ENCODE measurements around the gene S100P.
"Not testable (repeated sequence)": the region's sequence is repeated elsewhere in the genome, so short reads cannot be mapped to it uniquely, and the experiment has no call there.

The S100P gene

DNA sequence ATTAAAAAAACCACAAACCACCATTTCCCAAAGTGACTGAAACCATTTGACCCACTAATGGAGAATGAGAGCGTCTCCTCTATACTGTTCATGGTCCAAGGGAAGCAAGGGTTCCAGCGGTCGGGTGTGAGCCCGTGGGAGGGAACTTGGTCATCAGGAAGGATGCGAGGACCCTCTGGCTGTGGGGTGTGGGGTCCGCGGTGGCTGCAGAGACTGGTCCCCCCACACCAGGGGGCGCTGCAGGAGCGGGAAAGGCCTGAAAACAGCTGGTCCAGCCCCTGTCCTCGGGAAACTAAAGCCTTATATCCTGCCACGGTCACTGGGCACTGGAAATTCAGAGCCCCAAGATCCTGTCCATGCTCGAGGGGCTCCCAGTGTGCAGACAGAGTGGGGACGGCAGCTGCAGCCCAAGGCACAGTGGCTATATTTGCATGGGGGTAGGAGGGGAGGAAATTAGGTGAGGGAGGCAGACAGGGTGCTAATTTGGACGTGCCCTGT is 26.6 kb downstream of the S100P start:
- DNase-seq (ENCODE audit: low read depth in 2 of 2, low spot score in 1 of 2): peak; percentile 69 to 76

DNA sequence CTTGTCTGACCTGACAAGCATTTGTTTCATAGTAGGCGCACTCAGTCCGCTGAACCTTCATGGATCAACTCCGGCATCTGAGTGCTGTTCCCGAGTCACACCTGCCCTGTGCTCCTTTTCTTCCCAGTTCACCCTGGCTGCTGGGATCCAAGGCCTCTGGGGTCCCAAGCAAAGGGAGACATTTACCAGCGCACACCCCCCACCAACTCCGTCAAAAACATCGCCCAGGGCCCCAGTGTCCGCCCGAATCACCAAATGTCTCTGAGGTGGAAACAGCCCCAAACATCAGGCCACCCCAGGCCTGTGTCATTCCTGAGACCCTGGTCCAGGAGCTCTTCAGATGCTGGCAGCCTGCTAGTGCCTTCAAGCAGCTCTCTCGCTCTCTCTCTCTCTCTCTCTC is 27.4 kb downstream of the S100P start:
- DNase-seq (ENCODE audit: low read depth in 2 of 2, low spot score in 1 of 2): no peak

DNA sequence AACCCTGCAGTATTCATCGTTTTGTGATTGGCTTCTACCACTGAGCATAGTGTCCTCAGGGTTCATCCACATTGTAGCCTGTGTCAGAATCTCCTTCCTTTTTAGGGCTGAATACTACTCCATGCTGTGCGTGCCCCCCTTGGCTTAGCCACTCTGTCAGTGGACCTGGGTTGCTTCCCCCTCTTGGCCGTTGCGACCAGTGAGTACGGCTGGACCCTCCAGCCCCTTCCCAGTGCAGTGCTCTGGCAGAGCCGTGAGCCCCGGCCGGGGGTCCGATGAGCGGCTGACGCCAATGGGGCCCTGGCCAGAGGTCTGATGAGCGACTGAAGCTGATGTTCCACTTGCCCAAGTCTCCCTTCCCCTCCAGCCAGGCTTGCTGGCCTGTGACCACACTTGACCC is 29.2 kb downstream of the S100P start:
- no peak for DNase-seq (ENCODE audit: low read depth in 2 of 2, low spot score in 1 of 2)

DNA sequence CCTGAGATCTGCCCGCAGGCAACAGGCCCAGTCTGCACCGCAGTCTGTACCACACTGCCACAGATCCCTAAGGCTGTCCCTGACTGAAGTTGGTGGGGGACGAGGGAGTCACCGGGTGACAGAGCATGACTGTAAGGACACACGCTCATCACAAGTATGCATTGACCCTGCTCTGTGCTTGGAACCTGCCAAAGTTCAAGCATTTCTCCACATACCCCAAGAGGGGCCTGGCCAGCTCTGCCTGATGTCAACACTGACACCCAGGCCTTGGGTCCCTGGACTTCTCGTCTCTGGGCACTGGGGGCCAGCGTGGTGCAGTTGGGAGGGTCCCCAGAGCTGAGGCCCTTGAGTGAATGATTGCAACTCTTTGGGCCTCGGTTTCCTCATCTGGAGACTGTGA is 30.2 kb downstream of the S100P start:
- no peak for DNase-seq (ENCODE audit: low read depth in 2 of 2, low spot score in 1 of 2)

DNA sequence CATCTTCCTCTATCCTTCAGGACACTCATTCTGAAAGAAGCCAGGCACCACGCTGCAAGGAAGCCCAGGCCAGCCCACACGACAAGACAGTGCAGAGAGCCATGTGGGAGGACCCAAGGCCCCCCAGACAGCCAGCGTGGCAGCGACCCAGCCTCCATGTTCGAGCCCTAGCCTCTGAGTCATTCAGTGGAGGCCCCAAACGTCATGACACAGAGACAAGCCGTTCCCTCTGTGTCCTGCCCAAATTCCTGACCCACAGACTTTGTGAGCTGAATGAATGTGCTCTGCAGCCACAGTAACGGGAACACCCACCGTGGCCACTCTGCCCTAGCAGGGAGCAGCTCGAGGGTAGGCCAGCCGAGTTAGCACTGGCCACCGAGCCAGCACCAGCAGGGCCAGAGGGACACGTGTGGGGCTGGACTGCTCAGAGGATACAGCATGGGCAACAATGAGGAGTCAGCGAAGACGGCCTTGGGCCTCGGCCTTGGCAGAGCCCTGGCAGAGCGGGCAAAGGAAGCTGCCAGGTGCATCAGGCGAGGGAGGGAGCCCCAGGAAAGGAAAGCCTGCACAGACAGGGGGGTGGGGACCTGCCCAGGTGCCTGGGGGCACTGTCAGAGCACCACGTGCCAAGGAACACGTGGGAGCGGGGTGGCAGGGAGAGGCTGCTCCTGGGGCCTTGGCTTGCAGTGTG is 30.9 kb downstream of the S100P start:
- no peak for DNase-seq (ENCODE audit: low read depth in 2 of 2, low spot score in 1 of 2)

DNA sequence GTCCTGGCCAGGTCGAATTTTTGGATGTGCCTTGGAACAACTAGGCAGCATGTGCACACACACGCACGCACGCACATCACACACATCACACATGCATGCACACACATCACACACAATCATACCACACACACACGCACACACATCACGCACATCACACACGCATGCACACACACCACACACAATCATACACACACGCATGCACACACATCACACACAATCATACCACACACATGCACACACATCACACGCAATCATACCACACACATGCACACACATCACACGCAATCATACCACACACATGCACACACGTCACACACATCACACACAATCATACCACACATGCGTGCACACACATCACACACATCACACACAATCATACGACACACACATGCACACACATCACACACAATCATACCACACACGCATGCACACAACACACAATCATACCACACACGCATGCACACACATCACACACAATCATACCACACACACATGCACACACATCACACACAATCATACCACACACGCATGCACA is 31.8 kb downstream of the S100P start:
- not testable (repeated sequence) for DNase-seq (ENCODE audit: low read depth in 2 of 2, low spot score in 1 of 2)

DNA sequence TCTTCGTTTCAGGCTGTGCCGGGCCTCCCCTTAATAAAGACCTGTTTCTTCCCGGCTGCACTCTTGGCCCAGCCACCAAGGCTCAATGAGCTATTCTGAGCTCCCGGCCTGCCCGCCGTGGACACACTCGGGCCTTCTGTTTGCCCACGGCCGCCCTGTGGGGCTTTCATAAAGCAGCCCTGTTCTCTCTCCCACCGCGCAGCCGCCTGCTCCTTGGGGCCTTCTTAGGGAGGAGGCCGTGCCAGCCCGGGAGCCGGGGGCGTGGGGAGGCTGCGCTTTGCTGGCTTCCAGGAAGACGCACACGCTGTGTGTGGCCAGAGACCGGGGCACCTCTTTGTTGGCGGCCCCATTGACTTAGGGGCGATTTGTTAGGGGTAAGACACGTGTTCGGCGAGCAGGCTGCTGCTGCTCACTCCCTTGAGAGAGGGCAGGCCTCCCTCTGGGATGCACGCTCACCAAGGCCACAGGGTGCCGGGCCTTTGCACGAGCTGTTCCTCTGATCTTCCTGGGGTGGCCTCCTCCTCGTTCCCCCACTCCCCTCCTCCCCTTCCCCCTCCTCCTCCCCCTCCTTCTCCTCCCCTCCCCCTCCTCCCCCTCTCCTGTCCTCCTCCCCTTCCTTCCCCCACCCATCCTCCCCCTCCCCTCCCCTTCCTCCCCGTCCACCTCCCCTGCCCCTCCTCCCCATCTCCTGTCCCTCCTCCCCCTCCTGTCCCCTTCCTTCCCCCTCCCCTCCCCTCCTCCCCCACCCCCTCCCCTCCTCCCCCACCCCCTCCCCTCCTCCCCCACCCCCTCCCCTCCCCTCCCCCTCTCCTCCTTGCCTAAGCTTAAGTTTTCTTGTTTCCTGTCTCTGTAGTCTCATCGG is 33.6 kb downstream of the S100P start:
- no peak for DNase-seq (ENCODE audit: low read depth in 2 of 2, low spot score in 1 of 2)

DNA sequence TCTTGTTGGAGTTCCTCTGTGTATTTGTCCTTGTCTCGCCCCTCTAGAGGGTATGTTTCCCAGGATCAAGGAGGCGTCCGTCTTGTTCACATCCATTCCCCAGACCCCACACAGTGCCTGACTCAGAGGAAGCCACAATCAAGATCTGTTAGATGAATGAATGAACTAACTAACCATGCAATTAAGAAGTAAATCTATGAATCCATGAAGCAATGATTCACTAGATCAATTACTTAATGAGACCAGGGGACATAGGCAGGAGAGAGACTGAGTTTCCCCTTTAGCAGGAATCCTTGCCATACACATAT is 34.2 kb downstream of the S100P start:
- DNase-seq (ENCODE audit: low read depth in 2 of 2, low spot score in 1 of 2): no peak

DNA sequence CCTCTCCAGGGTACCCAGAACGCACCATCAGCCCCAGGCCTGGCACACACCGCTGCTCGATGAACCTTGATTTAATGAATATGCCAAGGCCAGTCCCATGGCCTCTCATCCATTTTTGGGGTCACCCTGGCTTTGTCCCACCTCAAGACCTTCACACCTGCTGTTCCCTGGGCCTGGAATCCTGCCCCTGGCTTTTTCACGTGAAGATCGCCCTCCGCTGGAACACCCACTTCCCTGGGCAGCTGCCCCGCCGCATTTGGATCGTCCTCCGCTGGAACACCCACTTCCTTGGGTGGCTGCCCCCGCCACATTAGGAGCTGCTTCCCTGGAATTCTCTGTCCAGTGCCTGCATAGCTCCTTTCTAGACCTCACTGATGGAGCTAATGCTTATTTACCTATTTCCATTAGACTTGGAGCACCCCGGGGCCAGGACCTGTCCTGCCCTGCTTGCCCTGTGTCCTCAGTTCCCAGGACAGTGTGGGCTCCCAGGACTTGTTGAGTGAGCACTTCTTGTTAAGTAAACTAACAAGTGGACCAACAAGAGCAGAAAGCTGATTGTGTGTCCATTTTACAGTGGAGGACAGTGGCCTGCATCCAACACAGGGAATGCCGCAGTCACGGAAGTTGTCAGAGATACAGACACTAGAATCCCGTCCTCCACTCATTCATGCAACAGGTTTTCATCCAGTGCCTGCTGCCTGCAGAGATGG is 34.8 kb downstream of the S100P start:
- DNase-seq (ENCODE audit: low read depth in 2 of 2, low spot score in 1 of 2): no peak

DNA sequence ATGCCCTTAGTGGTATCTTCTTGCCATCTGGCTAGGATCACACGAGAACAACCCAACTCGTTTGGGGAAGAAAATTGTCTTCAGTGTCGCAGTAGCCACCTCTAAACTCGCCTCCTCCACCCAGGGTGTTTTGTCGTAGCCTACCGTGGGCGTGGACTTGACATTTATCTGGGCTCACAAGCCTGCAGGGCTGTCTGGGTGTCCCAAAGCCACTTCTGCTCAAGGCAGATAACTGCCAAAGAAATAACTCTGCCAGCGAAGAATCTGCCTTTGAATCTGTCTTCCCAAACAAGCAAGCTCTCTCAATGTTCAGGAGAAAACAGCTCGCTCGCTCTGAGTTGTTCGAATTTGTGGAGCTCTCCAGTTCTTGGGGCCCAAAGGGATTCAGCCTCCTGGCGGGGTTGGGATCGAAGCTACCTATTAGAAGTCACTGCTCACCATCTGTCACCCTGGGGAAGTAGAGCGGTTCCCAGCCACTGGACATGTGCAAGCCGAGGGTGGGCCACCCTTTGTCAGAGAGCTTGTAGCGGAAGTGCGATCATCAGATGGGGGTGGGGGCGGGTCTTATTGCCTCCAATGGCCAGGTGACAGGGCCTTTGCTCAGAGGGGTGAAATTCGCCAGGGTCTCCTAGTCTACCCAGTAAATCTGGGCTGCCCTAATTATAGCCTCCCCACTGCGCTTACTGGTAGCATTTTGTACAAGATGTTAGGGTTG is 37.1 kb downstream of the S100P start:
- no peak for DNase-seq (ENCODE audit: low read depth in 2 of 2, low spot score in 1 of 2)

DNA sequence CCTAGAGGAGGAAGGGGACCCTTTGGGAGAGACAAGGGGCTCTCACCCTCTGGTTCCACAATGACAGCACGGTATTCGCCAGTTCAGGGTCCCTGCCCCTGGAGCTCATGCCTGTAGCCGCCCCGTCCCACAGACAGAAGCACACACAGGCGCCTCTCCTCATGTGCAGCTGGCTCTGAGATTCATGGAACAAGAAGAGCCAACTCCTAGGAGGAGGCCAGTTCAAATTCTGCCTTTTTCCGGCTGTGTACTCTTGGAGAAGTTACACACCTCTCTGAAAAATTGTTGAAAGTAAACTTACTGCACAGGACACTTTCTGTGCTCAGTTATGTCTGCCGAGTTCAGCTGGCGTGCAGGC is 37.6 kb downstream of the S100P start:
- no peak for DNase-seq (ENCODE audit: low read depth in 2 of 2, low spot score in 1 of 2)

DNA sequence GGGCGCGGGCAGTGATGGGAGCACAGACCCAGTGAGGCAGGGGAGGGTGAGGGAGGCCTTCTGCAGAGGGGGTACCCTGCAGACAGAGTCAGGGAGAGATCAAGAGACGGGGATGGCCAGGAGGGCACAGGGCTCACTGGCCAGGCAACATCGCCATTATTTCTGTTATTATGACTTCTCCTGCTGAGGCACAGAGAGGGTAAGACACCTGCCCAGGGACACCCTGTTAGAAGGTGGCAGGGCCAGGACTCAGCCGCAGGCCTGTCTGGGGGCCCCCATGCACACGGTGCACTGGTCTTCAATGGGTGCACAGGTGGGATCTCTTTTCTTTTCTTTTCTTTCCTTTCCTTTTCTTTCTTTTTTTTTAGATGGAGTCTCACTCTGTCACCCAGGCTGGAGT is 38.1 kb downstream of the S100P start:
- no peak for DNase-seq (ENCODE audit: low read depth in 2 of 2, low spot score in 1 of 2)

DNA sequence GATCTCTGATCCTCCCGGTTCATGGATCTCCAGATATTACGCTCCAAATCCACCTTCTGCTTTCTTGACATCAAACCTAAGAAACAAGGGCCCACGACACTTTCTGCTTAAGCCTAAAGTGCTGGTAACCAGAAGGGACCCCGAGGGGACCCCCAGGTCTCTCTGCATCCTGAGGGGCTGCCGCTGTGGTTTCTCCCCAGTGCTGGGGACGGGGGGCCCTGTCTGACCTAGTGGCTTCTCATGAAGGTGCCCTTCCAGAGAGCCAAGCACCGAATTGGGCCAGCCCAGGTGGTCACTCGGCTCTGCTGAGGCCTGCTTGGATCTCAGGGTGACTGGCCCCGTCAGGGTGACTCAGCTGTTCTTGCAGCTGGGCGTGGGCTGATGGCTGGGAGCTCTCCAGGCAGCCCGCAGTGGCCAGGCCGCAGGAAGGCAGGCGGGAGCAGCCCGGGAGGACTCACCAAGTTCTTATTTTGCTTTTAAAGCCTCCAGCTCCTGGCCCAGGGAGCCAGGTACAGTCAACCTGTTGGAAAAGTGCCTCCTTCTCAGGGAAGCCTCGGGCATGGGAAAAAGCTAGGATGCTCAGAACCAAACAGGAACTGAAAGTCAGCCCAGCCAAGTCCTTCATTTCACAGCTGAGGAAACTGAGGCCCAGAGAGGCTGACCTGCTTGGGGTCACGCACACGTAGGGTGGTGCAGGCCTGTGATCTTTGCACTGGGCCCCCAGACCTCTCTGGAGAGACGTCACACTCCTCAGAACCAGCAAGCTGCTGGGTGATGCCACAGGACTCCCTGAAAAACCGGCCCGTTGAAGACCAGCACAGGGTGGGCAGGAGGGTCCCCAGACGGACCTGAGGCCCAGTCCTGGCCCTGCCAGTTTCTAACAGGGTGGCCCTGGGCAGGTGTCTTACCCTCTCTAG is 39.0 kb downstream of the S100P start:
- DNase-seq (ENCODE audit: low read depth in 2 of 2, low spot score in 1 of 2): no peak

DNA sequence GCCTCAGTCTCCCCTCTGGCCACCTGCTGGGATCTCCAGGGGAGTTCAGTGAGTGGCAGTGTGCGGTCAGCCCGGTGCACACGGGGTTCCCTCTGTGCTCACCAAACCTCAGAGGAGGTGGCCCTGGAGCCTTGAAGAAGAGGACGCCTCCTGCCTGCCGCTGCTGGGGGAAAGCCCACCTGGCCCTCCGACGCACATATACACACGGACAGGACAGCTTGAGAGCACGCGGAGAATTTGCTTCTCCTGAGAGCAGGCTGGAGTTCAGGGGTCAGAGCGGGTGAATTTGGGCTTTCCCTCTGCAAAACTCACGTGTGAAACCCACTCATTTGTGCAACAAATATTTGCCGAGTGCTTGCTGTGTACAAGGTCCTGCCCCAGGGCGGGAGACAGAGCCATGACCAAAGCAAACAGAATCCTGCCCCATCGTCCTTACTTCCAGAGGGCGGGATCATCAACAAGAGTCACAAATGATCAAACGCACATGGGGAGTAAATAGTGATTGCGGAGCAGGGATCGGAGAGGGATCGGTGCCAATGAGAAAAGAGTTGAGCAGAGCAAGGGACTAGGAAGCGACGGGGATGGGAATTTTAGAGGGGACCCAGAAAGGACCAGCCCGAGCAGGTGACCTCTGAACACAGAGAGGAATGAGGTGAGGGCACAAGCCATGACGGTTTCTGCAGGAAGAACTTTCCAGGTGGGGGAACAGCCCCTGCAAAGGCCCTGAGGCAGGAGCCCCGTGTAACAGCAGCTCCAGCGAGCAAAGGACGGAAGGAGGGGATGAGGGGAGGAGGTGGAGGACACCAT is 39.9 kb downstream of the S100P start:
- no peak for DNase-seq (ENCODE audit: low read depth in 2 of 2, low spot score in 1 of 2)

DNA sequence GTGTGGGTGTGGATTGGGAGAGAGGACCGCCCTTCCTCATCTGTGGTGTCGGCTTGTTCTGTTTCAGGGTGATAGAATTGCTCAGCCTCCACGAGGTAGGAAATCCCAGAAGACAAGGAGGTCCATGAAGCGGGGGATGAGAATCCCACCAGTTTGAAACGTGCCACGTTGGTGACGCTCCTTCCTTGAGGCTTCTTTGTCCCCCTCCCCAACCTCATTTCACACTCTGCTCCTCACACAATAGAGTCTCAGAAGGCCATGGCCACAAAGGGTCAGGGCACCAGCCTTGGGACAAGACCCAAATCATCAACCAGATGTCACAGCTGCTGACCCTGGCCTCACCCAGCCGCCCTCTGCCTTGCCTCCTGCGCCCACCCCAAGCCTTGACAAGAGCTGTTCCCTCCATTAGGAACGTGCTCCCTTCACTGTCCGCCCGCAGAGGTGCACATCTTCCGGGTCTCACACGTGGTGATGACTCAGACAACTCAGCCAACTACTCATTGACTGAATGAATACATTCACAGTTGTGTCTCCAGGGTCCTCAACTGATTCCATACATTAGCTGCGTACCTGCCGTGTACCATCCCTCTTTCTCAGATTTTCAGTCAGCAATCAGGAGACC is 40.6 kb downstream of the S100P start:
- no peak for DNase-seq (ENCODE audit: low read depth in 2 of 2, low spot score in 1 of 2)

DNA sequence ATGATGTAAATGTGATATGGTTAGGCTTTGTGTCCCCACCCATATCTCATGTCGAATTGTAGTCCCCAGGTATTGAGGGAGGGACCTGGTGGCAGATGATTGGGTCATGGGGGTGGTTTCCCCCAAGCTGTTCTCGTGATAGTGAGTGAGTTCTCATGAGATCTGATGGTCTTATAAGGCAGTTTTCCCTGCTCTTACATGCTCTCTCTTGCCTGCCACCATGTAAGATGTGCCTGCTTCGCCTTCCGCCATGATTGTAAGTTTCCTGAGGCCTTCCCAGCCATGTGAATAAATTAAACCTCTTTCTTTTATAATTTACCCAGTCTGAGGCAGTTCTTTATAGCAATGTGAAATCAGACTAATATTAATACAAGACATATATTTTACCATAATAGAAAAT is 46.2 kb downstream of the S100P start:
- DNase-seq (ENCODE audit: low read depth in 2 of 2, low spot score in 1 of 2): no peak

DNA sequence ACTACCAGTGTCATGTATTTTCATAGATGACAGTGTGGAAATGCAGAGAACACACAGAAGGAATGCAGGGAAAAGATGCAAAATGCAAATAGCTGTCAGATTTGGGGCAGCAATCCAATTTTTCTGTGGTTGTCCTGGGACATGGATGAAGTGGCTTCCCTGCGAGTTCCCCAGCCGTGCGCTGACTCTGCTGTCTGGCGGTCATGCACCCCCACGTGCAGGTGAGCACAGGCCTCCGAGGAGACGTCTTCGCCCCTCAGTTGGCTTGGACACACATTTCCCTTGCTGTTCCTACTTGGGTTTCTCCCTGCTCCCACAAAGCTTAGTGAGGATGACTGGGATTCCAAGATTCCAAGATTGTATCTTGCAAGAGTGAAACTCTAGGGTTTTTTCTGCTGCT is 46.7 kb downstream of the S100P start:
- no peak for DNase-seq (ENCODE audit: low read depth in 2 of 2, low spot score in 1 of 2)

DNA sequence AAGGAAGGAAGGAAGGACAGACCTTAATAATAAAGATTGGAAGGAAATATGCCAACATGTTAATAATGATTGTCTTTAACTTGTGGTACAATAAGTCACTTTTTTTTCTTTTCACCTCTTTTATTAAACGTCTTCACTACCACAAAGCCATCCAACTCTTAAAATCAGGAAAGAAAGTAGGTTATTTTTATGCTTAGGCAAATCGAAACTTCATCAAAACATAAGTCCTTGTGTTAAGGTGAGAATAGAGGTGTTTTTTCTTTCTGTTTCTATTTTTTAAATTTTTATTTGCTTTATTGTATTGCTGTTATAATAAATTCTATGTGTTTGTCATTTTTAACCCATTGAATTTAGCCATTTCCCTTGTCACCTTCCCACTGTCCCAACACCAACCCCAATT is 48.8 kb downstream of the S100P start:
- no peak for DNase-seq (ENCODE audit: low read depth in 2 of 2, low spot score in 1 of 2)

DNA sequence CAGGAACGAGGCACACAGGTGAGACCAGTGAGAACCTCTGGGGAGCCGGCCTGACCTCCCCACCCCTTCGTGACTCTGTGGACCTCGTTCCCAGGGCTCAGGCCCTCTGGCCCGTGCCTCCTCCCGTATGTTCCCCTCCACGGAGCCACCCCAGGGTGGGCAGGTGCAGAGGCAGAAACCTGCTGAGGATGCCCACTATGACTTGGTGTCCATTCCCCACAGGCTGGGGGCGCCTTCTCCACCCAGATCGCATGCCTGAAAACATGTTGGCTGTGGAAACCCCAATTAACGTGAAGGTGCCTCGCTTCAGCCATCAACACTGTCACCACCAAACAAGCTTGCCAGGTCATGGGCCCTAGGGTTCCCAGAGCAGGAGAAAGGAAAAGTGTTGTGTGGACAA is 49.3 kb downstream of the S100P start:
- no peak for DNase-seq (ENCODE audit: low read depth in 2 of 2, low spot score in 1 of 2)

Data from stimulated activated CD8-positive, alpha-beta memory T cell treated with anti-CD3 and anti-CD28 coated beads, Interleukin-4, amount 100 ng/mL, for 1 hour (primary cell).